Fibroblast of skin of right biceps (primary cell): ENCODE results near the gene TENT5C.

ENCODE experiments used
- DNase-seq: peaks from one replicate; pipeline ENCODE4 v3.0.0-alpha.2; 2013

Gene TENT5C

GRCh38 chr1:117615474-117615873 is 9.6 kb downstream of the TENT5C start:
- DNase-seq: no peak

GRCh38 chr1:117616356-117616755 is 10.5 kb downstream of the TENT5C start:
- no peak for DNase-seq

GRCh38 chr1:117616967-117617366 is 11.1 kb downstream of the TENT5C start:
- DNase-seq: no peak

GRCh38 chr1:117618450-117619122 is 12.7 kb downstream of the TENT5C start:
- no peak for DNase-seq

GRCh38 chr1:117620440-117620839 is 14.6 kb downstream of the TENT5C start:
- DNase-seq: no peak

- DNase-seq: no peak
Observed at GRCh38 chr1:117621316-117621715, 15.5 kb downstream of the TENT5C start.

- no peak for DNase-seq
Observed at GRCh38 chr1:117622726-117623125, 16.9 kb downstream of the TENT5C start.

GRCh38 chr1:117623141-117623540 is 17.3 kb downstream of the TENT5C start:
- no peak for DNase-seq

- no peak for DNase-seq
Observed at GRCh38 chr1:117623698-117624097, 17.9 kb downstream of the TENT5C start.

- DNase-seq: no peak
Observed at GRCh38 chr1:117627546-117628130, 21.8 kb downstream of the TENT5C start.

GRCh38 chr1:117628343-117628742 is 22.5 kb downstream of the TENT5C start:
- DNase-seq: no peak

GRCh38 chr1:117629625-117630422 is 24.0 kb downstream of the TENT5C start:
- DNase-seq: no peak

- no peak for DNase-seq
Observed at GRCh38 chr1:117630423-117630998, 24.7 kb downstream of the TENT5C start.

GRCh38 chr1:117631359-117632160 is 25.7 kb downstream of the TENT5C start:
- no peak for DNase-seq

GRCh38 chr1:117632269-117633067 is 26.6 kb downstream of the TENT5C start:
- no peak for DNase-seq

GRCh38 chr1:117633068-117633345 is 27.2 kb downstream of the TENT5C start:
- DNase-seq: no peak

- no peak for DNase-seq
Observed at GRCh38 chr1:117633423-117633822, 27.6 kb downstream of the TENT5C start.

GRCh38 chr1:117633936-117634335 is 28.1 kb downstream of the TENT5C start:
- no peak for DNase-seq

GRCh38 chr1:117634631-117635030 is 28.8 kb downstream of the TENT5C start:
- no peak for DNase-seq

GRCh38 chr1:117635805-117636204 is 30.0 kb downstream of the TENT5C start:
- no peak for DNase-seq

GRCh38 chr1:117636637-117637425 is 31.0 kb downstream of the TENT5C start:
- DNase-seq: no peak
